ENCODE measurements around the gene TBC1D12. TPM values are rescaled to one million over a fixed set of nuclear protein-coding genes. Genes with fewer than 3 reads are reported as not detected.
"Not testable (repeated sequence)": the region's sequence is repeated elsewhere in the genome, so short reads cannot be mapped to it uniquely, and the experiment has no call there.

The TBC1D12 gene
- total RNA-seq, 1 donor from 2014 or later: 11.9 TPM

DNA sequence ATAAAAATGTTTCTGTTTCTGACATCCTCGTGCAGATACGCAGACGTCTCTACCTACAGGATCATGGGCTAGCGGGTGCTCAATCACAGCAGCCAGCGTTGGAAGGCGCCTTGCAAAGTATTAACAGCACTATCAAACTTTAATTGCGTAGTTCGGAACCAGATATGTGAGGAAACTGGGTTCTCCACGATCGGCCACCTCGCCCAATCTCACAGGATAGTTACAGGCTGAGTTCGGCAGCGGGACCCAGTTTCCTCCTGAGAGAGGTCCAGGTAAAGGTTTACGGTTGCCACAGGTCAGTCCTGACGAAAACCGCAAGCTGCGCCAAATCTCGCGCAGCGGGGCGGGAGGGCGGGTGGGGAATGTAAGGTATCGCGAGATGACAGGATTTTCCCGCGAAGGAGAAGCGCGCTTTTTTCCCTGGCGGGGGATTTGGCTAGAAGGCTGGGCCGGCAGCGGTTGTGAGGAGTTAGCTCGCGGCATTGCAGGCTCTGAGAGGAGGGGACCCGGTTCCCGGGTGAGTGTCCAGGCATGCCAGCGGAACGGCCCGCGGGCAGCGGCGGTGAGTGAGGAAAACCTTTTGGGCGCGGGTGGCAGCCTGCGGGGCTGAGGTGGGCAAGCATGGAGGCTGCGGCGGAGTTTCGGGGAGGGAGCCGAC lies 143.2 kb downstream of the TBC1D12 start, which contains the start of gene HELLS:
Gene HELLS, plus strand, starts transcription at position 398 of the 658 bp plus-strand sequence. Its CDS starts 134 bp downstream, at position 532.
- DNase-seq (ENCODE audit: low spot score): peak; percentile 81

DNA sequence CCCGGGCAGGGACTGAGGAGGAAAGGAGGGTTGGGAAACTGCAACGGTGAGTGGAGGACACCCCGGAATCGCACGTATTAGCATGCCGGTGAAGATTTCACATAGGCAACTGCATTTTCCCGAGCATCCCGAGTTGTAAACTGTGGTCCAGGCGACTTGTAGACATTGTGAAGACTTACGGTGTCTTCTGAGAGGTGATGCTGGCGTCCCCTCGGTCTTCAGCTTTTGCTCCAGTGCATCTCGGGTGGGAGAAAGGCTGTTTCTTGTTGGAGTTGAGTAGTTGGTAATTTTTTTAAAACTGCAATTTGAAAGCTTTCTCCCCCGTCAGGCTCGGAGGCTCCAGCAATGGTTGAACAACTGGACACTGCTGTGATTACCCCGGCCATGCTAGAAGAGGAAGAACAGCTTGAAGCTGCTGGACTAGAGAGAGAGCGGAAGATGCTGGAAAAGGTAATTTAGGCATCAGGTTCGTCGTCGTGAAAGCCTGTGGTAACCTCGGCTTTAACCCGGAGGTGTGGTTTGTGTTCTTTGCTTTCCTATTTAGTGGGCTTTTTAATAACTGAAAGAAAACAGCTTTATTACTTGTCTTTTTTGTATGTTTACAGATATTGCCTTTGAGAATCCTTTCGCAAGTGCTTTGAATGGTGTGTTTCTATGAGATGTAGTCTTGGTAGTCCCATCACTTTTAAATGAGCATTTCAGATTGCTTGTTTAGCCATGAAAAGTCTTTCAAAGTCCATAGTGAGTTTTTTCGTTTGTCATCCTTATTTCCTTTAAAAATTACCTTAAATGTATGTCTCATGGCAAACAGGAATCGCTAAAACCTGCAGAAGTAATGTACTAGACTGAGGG lies 143.9 kb downstream of the TBC1D12 start:
- DNase-seq (ENCODE audit: low spot score): no peak

DNA sequence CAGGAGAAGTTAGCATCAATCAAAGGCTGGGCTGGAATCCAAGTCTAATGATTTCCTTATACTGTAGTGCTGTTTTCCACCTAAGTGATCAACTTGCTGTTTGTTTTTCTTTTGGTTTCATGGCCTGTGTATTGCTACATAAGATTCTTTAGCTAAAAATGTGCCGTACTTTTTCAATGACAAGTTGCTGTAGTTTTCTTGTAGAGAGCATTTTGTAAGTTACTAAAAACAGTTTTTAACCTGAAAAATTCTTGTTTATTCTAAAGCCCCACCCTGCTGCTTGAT lies 144.5 kb downstream of the TBC1D12 start:
- DNase-seq (ENCODE audit: low spot score): no peak

DNA sequence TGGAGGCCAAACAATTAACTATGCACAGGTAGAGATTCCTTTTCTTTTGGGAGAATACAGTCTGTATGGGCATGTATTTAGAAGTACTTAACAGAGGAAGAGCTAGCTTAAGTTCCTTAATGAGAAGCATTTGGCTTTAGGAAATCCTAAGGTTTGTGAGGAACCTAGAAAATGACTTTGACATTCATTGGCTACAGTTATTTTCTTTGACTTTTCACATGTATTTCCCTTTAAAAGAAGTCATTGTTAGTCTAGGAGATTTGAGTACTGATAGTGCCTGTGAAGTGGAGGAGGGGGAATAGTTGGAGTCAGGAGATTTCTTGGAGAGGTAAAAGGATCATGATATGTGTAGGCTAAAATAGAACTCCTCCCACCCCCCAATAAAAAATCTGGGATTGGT lies 146.9 kb downstream of the TBC1D12 start:
- DNase-seq (ENCODE audit: low spot score): no peak

DNA sequence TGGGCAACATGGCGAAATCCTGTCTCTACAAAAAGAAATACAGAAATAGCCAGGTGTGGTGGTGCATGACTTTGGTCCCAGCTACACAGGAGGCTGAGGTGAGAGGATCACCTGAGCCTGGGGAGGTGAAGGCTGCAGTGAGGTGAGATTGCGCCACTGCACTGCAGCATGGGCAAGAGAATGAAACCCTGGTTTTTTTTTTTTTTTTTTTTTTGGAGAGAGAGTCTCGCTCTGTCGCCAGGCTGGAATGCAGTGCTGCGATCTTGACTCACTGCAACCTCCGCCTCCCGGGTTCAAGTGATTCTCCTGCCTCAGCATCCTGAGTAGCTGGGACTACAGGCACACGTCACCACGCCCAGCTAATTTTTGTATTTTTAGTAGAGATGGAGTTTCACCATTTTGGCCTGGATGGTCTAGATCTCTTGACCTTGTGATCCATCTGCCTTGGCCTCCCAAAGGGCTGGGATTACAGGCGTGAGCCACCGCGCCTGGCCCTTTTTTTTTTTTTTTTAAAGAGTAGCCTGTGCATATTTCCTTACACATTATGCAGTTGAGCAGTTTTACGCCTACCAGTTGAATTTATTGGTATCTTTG lies 165.5 kb downstream of the TBC1D12 start:
- DNase-seq (ENCODE audit: low spot score): not testable (repeated sequence)

DNA sequence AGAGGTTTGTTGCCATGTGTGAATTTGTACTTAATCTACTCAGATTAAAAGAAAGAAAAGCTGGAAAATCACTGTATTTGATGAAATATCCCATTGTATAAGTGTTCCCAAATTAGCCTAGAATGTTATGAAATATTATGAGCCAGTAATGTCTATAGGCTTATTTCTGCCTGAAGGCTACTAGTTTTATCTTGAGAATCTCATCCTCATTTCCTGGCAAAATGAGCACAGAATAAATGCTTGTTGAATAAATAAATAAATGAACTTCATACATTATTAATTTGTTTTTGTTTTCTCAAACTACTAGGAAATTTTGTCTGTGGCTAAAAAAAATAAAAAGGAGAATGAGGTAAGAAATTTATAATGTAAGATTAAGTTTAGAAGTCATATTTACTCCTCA lies 168.7 kb downstream of the TBC1D12 start:
- DNase-seq (ENCODE audit: low spot score): no peak

DNA sequence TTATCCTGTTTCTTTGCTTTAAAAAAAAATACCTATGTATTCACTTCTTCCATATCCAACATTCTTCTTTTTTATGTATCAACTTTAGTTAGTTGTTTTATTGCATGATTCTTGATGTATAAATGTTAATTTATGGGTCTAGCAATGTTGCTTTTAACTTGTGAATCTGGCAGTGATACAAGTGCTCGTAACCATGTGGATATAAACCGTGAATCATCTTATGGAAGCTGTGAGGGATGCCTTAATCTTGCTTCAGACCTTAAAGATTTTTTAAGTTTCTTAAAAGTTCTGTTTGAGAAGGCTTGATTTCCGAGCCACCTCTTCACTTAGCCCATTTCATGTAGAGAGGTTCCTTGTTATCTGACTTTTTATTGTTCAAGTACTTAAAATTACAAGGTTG lies 169.2 kb downstream of the TBC1D12 start:
- DNase-seq (ENCODE audit: low spot score): no peak

DNA sequence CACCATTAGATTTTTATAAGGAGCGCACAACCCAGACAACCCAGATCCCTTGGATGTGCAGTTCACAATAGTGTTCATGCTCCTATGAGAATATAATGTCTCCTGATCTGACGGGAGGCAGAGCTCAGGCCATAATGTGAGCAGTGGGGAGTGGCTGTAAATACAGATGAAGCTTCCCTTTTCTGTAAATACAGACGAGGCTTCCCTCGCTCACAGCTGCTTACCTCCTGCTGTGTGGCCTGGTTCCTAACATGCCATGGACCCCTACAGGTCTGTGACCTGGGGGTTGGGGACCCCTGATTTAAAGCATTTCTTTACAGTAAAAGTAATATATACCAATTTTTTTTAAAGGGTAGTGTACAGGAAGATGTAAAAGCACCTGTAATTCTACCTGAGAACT lies 176.4 kb downstream of the TBC1D12 start:
- DNase-seq (ENCODE audit: low spot score): no peak

DNA sequence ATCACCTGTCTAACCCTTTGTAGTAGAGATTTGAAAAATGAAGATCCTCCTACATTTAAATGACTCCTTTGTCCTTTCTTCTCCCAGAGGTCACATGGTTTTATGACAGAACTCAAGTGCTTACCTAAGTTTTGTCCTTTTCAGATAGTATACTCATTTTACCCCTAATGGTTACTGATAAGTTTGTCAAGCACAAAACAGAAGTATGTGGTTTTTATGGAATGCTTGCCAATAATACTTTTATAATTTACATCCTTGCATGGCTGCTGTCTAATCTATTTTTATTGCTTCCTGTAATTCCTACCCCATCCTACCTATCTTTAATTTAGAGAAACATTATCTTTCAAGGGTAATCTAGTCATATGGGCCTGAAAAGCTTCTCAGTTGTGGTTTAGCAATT lies 180.8 kb downstream of the TBC1D12 start:
- no peak for DNase-seq (ENCODE audit: low spot score)

Other genes starting within 250 kb of the TBC1D12 start
- 8.1 TPM for gene NOC3L, start 39.6 kb upstream of the TBC1D12 start, total RNA-seq
- 7.1 TPM for gene HELLS, start 143.2 kb downstream of the TBC1D12 start, total RNA-seq